HepG2 (cell line): ENCODE results near the gene ARRDC1. TPM values are rescaled to one million over a fixed set of nuclear protein-coding genes. Genes with fewer than 3 reads are reported as not detected.

ENCODE experiments used
- DNMT3B ChIP-seq: conservative IDR thresholded peaks from 2 replicates; pipeline ENCODE4 v1.6.1; 2016; ENCODE audit warnings: missing biosample characterization, control low read depth
- FOSL1 ChIP-seq: sonication (generic); formaldehyde crosslinking; IDR thresholded peaks from 2 replicates; pipeline ENCODE4 v1.9.0; 2021; ENCODE audit warnings: missing genetic modification reagents, borderline replicate concordance
- FOXP1 ChIP-seq, 2 experiments: fragments of 450-650 bp in 1 of 2; IDR thresholded peaks; 2 replicates each; pipeline ENCODE4 v1.6.1; 2017 to 2018; ENCODE audit warnings: antibody characterized with exemption in 1 of 2
- HDAC2 ChIP-seq: sonication (generic); formaldehyde crosslinking; IDR thresholded peaks from 2 replicates; pipeline ENCODE4 v1.4.0; 2020; ENCODE audit warnings: missing genetic modification reagents
- MED1 ChIP-seq: sonication (generic); formaldehyde crosslinking; IDR thresholded peaks from 2 replicates; pipeline ENCODE4 v1.4.0; 2020; ENCODE audit warnings: missing genetic modification reagents
- REXO4 ChIP-seq: sonication (generic); formaldehyde crosslinking; IDR thresholded peaks from 2 replicates; pipeline ENCODE4 v1.8.0; 2022; ENCODE audit warnings: missing genetic modification reagents, mild to moderate bottlenecking, borderline replicate concordance
- ZEB1 ChIP-seq: IDR thresholded peaks from 2 replicates; pipeline ENCODE4 v1.6.1; 2012; ENCODE audit warnings: mild to moderate bottlenecking, low read depth, inconsistent platforms; ENCODE audit not compliant: insufficient replicate concordance
- ZNF335 ChIP-seq: sonication (generic); formaldehyde crosslinking; IDR thresholded peaks from 2 replicates; pipeline ENCODE4 v1.4.0; 2020; ENCODE audit warnings: missing genetic modification reagents
- ZNF383 ChIP-seq: sonication (generic); formaldehyde crosslinking; IDR thresholded peaks from 2 replicates; pipeline ENCODE4 v1.4.0; 2020; ENCODE audit warnings: missing genetic modification reagents, mild to moderate bottlenecking, borderline replicate concordance
- ZNF850 ChIP-seq: sonication (generic); formaldehyde crosslinking; conservative IDR thresholded peaks from 2 replicates; pipeline ENCODE4 v1.9.0; 2021; ENCODE audit warnings: mild to moderate bottlenecking, missing genetic modification reagents
- polyA plus RNA-seq, 8 experiments: library from polyadenylated mRNA; depleted of rRNA in 3 of 8; stranded (reverse) in 7 of 8; unstranded in 1 of 8; fragments of >200 nt; fragmentation: Illumina TruSeq in 4 of 8; extraction: Trizol in 4 of 8; gene quantifications; 2 replicates each; pipeline versions ENCODE4 v1.2.1 to v1.2.3, GENCODE V29; 2011 to 2016; ENCODE audit warnings: low read depth in 4 of 8, missing spikeins in 1 of 8, mixed read lengths in 1 of 8; ENCODE audit not compliant: insufficient read depth in 1 of 8
- total RNA-seq, 5 experiments: library from RNA; depleted of rRNA; stranded (reverse); fragments of >200 nt; fragmentation: Illumina TruSeq; extraction: Trizol; gene quantifications; 2 replicates each; pipeline ENCODE4 v1.2.3, GENCODE V29; 2016; ENCODE audit warnings: low read depth in 1 of 5
- TF ChIP-seq, protein P1 (sequence below): IDR thresholded peaks from 2 replicates; pipeline ENCODE4 v1.6.1; 2016; ENCODE audit warnings: low read depth, borderline replicate concordance
- TF ChIP-seq, protein P2 (sequence below): sonication (generic); formaldehyde crosslinking; IDR thresholded peaks from 2 replicates; pipeline ENCODE4 v1.4.0; 2020; ENCODE audit warnings: mild to moderate bottlenecking, missing genetic modification reagents
- TF ChIP-seq, protein P3 (sequence below): sonication (generic); formaldehyde crosslinking; IDR thresholded peaks from 2 replicates; pipeline ENCODE4 v1.5.0; 2020; ENCODE audit warnings: mild to moderate bottlenecking, missing genetic modification reagents
- TF ChIP-seq, protein P4 (sequence below): sonication (generic); formaldehyde crosslinking; conservative IDR thresholded peaks from 2 replicates; pipeline ENCODE4 v1.8.1; 2023; ENCODE audit warnings: missing genetic modification reagents
- TF ChIP-seq, protein P5 (sequence below): sonication (generic); formaldehyde crosslinking; IDR thresholded peaks from 2 replicates; pipeline ENCODE4 v1.8.0; 2022; ENCODE audit warnings: mild to moderate bottlenecking, missing genetic modification reagents
- TF ChIP-seq, protein P6 (sequence below): sonication (generic); formaldehyde crosslinking; IDR thresholded peaks from 2 replicates; pipeline ENCODE4 v1.9.0; 2022; ENCODE audit warnings: missing genetic modification reagents, mild to moderate bottlenecking, borderline replicate concordance
- TF ChIP-seq, protein P7 (sequence below): fragments of 450-650 bp; IDR thresholded peaks from 2 replicates; pipeline ENCODE4 v1.6.1; 2017; ENCODE audit warnings: mild to moderate bottlenecking

The ARRDC1 gene
- total and polyA plus RNA-seq, 2 of the 13 experiments (the other 11 are each of a cell fraction or from before 2014, with no cell fraction given) = 21.7 to 44.4 TPM

DNA sequence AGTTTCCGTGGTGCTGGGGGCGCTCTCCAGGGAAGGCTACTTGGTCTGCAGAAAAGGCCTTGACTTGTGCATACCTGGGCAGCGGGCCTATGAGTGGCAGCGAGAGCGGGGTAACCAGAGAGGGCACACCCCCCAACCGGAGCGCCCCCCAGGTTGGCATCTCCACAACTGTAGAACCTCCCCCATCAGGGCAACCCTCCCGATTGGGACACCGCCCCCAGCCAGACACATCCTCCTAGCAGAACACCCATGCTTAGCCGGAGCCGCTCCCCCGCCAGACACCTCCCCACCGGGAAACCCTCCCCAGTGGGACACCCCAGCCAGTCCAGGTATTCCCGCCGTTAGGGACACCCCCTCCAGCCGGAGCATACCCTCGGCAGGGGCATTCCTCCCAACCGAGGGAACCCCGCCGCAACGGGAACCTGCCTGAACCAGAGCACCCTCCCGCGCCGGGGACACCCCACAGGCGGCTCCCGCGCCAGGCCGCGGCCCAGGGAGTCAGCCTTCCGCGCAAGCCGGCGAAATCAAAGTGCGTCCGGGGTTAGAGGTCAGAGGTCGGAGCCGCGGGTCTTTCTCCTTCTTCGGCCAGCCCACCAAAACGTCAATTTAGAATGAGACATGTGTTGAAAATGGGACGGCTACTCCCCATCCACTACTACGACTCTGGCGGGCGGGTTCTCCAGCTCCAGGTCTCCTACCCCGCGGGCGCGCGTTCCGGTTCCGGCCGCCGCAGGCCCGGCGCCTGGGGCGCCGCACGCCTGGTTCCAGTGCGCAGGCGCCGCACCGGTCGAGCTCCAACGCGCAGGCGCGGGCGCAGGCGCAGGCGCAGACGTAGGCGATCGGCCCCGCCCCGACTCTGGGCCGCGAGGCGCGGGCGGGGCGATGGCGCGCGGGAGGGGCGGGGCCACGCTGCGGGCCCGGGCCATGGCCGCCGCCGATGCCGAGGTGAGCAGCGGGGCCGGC is 12.9 kb downstream of the ARRDC1 start, which contains the start of gene EHMT1 (continued):
- TF ChIP-seq ZNF335 (CRISPR knock-in tag) (0 out of 2 replicates have a peak, but pooled peaks have one; percentile 44), DNMT3B (no peak), FOXP1 (IDR thresholded peaks at IDR 0.05) (no peak), FOXP1 (CRISPR knock-in tag; IDR thresholded peaks at IDR 0.05) (no peak), MED1 (CRISPR knock-in tag) (0 out of 2 replicates have a peak, but pooled peaks have one; percentile 41), FOSL1 (no peak), HDAC2 (no peak; the same call in 1 of the 2 replicates), ZEB1 (no peak), ZNF850 (CRISPR knock-in tag) (0 out of 2 replicates have a peak, but pooled peaks have one; percentile 23), ZNF383 (CRISPR knock-in tag) (no peak), REXO4 (no peak)
- TF ChIP-seq, protein P1, sequence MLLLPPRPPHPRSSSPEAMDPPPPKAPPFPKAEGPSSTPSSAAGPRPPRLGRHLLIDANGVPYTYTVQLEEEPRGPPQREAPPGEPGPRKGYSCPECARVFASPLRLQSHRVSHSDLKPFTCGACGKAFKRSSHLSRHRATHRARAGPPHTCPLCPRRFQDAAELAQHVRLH = no peak
- TF ChIP-seq, protein P2, sequence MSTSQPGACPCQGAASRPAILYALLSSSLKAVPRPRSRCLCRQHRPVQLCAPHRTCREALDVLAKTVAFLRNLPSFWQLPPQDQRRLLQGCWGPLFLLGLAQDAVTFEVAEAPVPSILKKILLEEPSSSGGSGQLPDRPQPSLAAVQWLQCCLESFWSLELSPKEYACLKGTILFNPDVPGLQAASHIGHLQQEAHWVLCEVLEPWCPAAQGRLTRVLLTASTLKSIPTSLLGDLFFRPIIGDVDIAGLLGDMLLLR = no peak
- TF ChIP-seq, protein P3, sequence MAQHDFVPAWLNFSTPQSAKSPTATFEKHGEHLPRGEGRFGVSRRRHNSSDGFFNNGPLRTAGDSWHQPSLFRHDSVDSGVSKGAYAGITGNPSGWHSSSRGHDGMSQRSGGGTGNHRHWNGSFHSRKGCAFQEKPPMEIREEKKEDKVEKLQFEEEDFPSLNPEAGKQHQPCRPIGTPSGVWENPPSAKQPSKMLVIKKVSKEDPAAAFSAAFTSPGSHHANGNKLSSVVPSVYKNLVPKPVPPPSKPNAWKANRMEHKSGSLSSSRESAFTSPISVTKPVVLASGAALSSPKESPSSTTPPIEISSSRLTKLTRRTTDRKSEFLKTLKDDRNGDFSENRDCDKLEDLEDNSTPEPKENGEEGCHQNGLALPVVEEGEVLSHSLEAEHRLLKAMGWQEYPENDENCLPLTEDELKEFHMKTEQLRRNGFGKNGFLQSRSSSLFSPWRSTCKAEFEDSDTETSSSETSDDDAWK = no peak
- TF ChIP-seq, protein P4, sequence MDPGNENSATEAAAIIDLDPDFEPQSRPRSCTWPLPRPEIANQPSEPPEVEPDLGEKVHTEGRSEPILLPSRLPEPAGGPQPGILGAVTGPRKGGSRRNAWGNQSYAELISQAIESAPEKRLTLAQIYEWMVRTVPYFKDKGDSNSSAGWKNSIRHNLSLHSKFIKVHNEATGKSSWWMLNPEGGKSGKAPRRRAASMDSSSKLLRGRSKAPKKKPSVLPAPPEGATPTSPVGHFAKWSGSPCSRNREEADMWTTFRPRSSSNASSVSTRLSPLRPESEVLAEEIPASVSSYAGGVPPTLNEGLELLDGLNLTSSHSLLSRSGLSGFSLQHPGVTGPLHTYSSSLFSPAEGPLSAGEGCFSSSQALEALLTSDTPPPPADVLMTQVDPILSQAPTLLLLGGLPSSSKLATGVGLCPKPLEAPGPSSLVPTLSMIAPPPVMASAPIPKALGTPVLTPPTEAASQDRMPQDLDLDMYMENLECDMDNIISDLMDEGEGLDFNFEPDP = 0 out of 2 replicates have a peak, but pooled peaks have one; percentile 86
- TF ChIP-seq, protein P5, sequence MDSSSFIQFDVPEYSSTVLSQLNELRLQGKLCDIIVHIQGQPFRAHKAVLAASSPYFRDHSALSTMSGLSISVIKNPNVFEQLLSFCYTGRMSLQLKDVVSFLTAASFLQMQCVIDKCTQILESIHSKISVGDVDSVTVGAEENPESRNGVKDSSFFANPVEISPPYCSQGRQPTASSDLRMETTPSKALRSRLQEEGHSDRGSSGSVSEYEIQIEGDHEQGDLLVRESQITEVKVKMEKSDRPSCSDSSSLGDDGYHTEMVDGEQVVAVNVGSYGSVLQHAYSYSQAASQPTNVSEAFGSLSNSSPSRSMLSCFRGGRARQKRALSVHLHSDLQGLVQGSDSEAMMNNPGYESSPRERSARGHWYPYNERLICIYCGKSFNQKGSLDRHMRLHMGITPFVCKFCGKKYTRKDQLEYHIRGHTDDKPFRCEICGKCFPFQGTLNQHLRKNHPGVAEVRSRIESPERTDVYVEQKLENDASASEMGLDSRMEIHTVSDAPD (CRISPR knock-in tag) = no peak
- TF ChIP-seq, protein P6, sequence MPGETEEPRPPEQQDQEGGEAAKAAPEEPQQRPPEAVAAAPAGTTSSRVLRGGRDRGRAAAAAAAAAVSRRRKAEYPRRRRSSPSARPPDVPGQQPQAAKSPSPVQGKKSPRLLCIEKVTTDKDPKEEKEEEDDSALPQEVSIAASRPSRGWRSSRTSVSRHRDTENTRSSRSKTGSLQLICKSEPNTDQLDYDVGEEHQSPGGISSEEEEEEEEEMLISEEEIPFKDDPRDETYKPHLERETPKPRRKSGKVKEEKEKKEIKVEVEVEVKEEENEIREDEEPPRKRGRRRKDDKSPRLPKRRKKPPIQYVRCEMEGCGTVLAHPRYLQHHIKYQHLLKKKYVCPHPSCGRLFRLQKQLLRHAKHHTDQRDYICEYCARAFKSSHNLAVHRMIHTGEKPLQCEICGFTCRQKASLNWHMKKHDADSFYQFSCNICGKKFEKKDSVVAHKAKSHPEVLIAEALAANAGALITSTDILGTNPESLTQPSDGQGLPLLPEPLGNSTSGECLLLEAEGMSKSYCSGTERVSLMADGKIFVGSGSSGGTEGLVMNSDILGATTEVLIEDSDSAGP (CRISPR knock-in tag) = peak; percentile 59; the same call in 1 of the 2 replicates
- TF ChIP-seq, protein P7, sequence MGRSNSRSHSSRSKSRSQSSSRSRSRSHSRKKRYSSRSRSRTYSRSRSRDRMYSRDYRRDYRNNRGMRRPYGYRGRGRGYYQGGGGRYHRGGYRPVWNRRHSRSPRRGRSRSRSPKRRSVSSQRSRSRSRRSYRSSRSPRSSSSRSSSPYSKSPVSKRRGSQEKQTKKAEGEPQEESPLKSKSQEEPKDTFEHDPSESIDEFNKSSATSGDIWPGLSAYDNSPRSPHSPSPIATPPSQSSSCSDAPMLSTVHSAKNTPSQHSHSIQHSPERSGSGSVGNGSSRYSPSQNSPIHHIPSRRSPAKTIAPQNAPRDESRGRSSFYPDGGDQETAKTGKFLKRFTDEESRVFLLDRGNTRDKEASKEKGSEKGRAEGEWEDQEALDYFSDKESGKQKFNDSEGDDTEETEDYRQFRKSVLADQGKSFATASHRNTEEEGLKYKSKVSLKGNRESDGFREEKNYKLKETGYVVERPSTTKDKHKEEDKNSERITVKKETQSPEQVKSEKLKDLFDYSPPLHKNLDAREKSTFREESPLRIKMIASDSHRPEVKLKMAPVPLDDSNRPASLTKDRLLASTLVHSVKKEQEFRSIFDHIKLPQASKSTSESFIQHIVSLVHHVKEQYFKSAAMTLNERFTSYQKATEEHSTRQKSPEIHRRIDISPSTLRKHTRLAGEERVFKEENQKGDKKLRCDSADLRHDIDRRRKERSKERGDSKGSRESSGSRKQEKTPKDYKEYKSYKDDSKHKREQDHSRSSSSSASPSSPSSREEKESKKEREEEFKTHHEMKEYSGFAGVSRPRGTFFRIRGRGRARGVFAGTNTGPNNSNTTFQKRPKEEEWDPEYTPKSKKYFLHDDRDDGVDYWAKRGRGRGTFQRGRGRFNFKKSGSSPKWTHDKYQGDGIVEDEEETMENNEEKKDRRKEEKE = no peak
